WERI-Rb-1 (cell line): Measurements from ENCODE around the gene NBAS.
"Not testable (repeated sequence)": the region's sequence is repeated elsewhere in the genome, so short reads cannot be mapped to it uniquely, and the experiment has no call there.

Source experiments
- DNase-seq: peaks from one replicate; pipeline ENCODE4 v3.0.0-alpha.2; 2020
- H3K27ac ChIP-seq: fragments of 250-450 bp; sonication (Bioruptor Pico); 2 replicates; pipeline ENCODE4 v1.5.1; 2020; ENCODE audit warnings: mild to moderate bottlenecking, moderate library complexity
- H3K27me3 ChIP-seq: fragments of 250-450 bp; sonication (Bioruptor Pico); 2 replicates; pipeline ENCODE4 v1.5.1; 2021; ENCODE audit warnings: mild to moderate bottlenecking, low read depth, moderate library complexity; ENCODE audit not compliant: insufficient read depth, severe bottlenecking
- H3K36me3 ChIP-seq: fragments of 250-450 bp; sonication (Bioruptor Pico); 2 replicates; pipeline ENCODE4 v1.5.1; 2020; ENCODE audit warnings: mild to moderate bottlenecking, moderate library complexity
- H3K4me3 ChIP-seq: 2 replicates; pipeline ENCODE4 v1.5.1; 2011; ENCODE audit warnings: low read depth, mild to moderate bottlenecking, control low read depth, low read length
- H3K9me3 ChIP-seq: fragments of 250-450 bp; sonication (Bioruptor Pico); 2 replicates; pipeline ENCODE4 v1.5.1; 2021; ENCODE audit warnings: mild to moderate bottlenecking, moderate library complexity; ENCODE audit not compliant: severe bottlenecking
- CTCF ChIP-seq: IDR thresholded peaks from 2 replicates; pipeline ENCODE4 v1.5.1; 2011; ENCODE audit warnings: low read depth, mild to moderate bottlenecking, control low read depth, inconsistent platforms, low read length

The NBAS gene

GRCh38 chr2:15337996-15338666 is 223.0 kb downstream of the NBAS start:
- Histone ChIP-seq H3K27me3 (no peaks in the 10 kb centered on the region), H3K27ac (no peak overlapping the region), H3K4me3 (no peak overlapping the region), H3K36me3 (no peaks in the 10 kb centered on the region), H3K9me3 (no peaks in the 10 kb centered on the region)
- no peak for TF ChIP-seq CTCF
- DNase-seq: no peak

GRCh38 chr2:15334644-15335326 is 226.3 kb downstream of the NBAS start:
- no peak for TF ChIP-seq CTCF
- H3K36me3 ChIP-seq: peaks cover 6% of the 10 kb centered on the region; the same call in 1 of the 2 replicates
- no peaks in the 10 kb centered on the region for H3K27me3 ChIP-seq
- no peak for DNase-seq
- no peak overlapping the region for H3K4me3 ChIP-seq
- no peaks in the 10 kb centered on the region for H3K9me3 ChIP-seq
- no peak overlapping the region for H3K27ac ChIP-seq

- peak; percentile 36 for DNase-seq
These were observed 229.3 kb downstream of the NBAS start for GRCh38 chr2:15331787-15332186.

GRCh38 chr2:15325296-15325695 is 235.8 kb downstream of the NBAS start:
- TF ChIP-seq CTCF: no peak
- Histone ChIP-seq H3K36me3 (peaks cover 5% of the 10 kb centered on the region; the same call in 1 of the 2 replicates), H3K27ac (no peak overlapping the region), H3K27me3 (no peaks in the 10 kb centered on the region), H3K9me3 (no peaks in the 10 kb centered on the region), H3K4me3 (no peak overlapping the region)
- DNase-seq: no peak

More at GRCh38 chr2:15331787-15332186, 229.3 kb downstream of the NBAS start:
- no peak for TF ChIP-seq CTCF
- Histone ChIP-seq H3K36me3 (peaks cover 6% of the 10 kb centered on the region; the same call in 1 of the 2 replicates), H3K9me3 (no peaks in the 10 kb centered on the region), H3K4me3 (no peak overlapping the region), H3K27ac (no peak overlapping the region), H3K27me3 (no peaks in the 10 kb centered on the region)

GRCh38 chr2:15323227-15323626 is 237.9 kb downstream of the NBAS start:
- TF ChIP-seq CTCF: no peak
- H3K36me3 ChIP-seq: no peaks in the 10 kb centered on the region
- H3K4me3 ChIP-seq: no peak overlapping the region
- H3K27ac ChIP-seq: no peak overlapping the region
- H3K27me3 ChIP-seq: no peaks in the 10 kb centered on the region
- no peaks in the 10 kb centered on the region for H3K9me3 ChIP-seq
- no peak for DNase-seq

- H3K27ac ChIP-seq, DNase-seq, H3K4me3 ChIP-seq, H3K9me3 ChIP-seq, H3K27me3 ChIP-seq, H3K36me3 ChIP-seq: not testable (repeated sequence)
These were observed 239.7 kb downstream of the NBAS start for GRCh38 chr2:15321481-15321880.
